Spleen (tissue), 7 donors: Measurements from ENCODE around the gene ZNF469.

Source experiments
- CTCF ChIP-seq, 11 experiments: fragments of 200-600 bp in 7 of 11; fragments of 450-650 bp in 4 of 11; sonication (generic) in 4 of 11; IDR thresholded peaks in 8 of 11; conservative IDR thresholded peaks in 3 of 11; 1 replicate in 7 of 11; 2 replicates in 4 of 11; pipeline versions ENCODE4 v1.4.0 to v1.8.0; 2016 to 2021; ENCODE audit warnings: antibody characterized with exemption in 11 of 11, inconsistent platforms in 4 of 11, mild to moderate bottlenecking in 1 of 11
- POLR2A ChIP-seq, 3 donors: fragments of 450-650 bp; IDR thresholded peaks; one replicate each; pipeline ENCODE4 v1.5.1; 2017; ENCODE audit warnings: antibody characterized with exemption in 3 of 3, mild to moderate bottlenecking in 1 of 3
- POLR2AphosphoS5 ChIP-seq, 3 donors: sonication (generic); formaldehyde crosslinking; IDR thresholded peaks; one replicate each; pipeline ENCODE4 v1.5.1; 2017; ENCODE audit warnings: antibody characterized with exemption in 3 of 3
- donor health status: DM: no; HTN: no; CAD: no; lungs with moderate emphysema.
- donor health status: DM: no; HTN: no; CAD: no.
- donor health status: DM: no; HTN: no; CAD: no.

GRCh38 chr16:88389191-88389590 lies 6.4 kb downstream of the ZNF469 start:
- TF ChIP-seq POLR2A (IDR thresholded peaks at IDR 0.05) = no peak
- no peak for TF ChIP-seq CTCF (IDR thresholded peaks at IDR 0.05 in 8 of 11, conservative IDR thresholded peaks at IDR 0.05 in 3 of 11)
- no peak for TF ChIP-seq POLR2AphosphoS5 (IDR thresholded peaks at IDR 0.05)
